Measurements from ENCODE around the gene CFAP97D2.

- TF ChIP-seq CTCF (IDR thresholded peaks at IDR 0.05) (no peak), POLR2A (IDR thresholded peaks at IDR 0.05) (no peak)
These were observed 51.1 kb downstream of the CFAP97D2 start for GRCh38 chr13:114230117-114230516.

Measured in right lobe of liver (tissue), 4 donors.